Stimulated activated CD4-positive, alpha-beta T cell treated with anti-CD3 and anti-CD28 coated beads, Interleukin-4, amount 100 ng/mL, for 1 hour (primary cell): ENCODE results near the gene ANKRD33.

ENCODE experiments used
- DNase-seq: peaks from one replicate; pipeline ENCODE4 v3.0.0-alpha.2; 2020

The ANKRD33 gene

GRCh38 chr12:51887476-51888315 is at the start of gene ANKRD33:
Gene ANKRD33, plus strand, starts transcription at chr12:51888103. Its CDS starts 84 bp downstream, at chr12:51888187.
- no peak for DNase-seq

- no peak for DNase-seq
Measured at GRCh38 chr12:51838762-51839161, 49.1 kb upstream of the ANKRD33 start.

- DNase-seq: no peak
Measured at GRCh38 chr12:51839310-51839947, 48.5 kb upstream of the ANKRD33 start.

- DNase-seq: no peak
Measured at GRCh38 chr12:51840966-51841365, 46.9 kb upstream of the ANKRD33 start.

- DNase-seq: no peak
Measured at GRCh38 chr12:51841727-51842126, 46.2 kb upstream of the ANKRD33 start.

- DNase-seq: no peak
Measured at GRCh38 chr12:51844854-51845253, 43.0 kb upstream of the ANKRD33 start.

GRCh38 chr12:51845482-51845881 is 42.4 kb upstream of the ANKRD33 start:
- no peak for DNase-seq

GRCh38 chr12:51846271-51846691 is 41.6 kb upstream of the ANKRD33 start:
- no peak for DNase-seq

GRCh38 chr12:51846911-51847642 is 40.8 kb upstream of the ANKRD33 start:
- DNase-seq: peak; percentile 60

GRCh38 chr12:51847643-51848325 is 40.1 kb upstream of the ANKRD33 start:
- DNase-seq: no peak

- no peak for DNase-seq
Measured at GRCh38 chr12:51848326-51848727, 39.6 kb upstream of the ANKRD33 start, which contains the start of gene FIGNL2. Gene FIGNL2, minus strand, starts transcription at chr12:51848718. Its CDS starts 26,305 bp downstream, at chr12:51822413.

GRCh38 chr12:51848841-51849735 is 38.8 kb upstream of the ANKRD33 start:
- no peak for DNase-seq

GRCh38 chr12:51850081-51850964 is 37.6 kb upstream of the ANKRD33 start:
- no peak for DNase-seq

GRCh38 chr12:51850965-51851299 is 37.0 kb upstream of the ANKRD33 start:
- DNase-seq: no peak

GRCh38 chr12:51851413-51852124 is 36.3 kb upstream of the ANKRD33 start:
- DNase-seq: no peak

GRCh38 chr12:51852404-51853137 is 35.3 kb upstream of the ANKRD33 start:
- DNase-seq: no peak

- no peak for DNase-seq
Measured at GRCh38 chr12:51855586-51856428, 32.1 kb upstream of the ANKRD33 start.

GRCh38 chr12:51860986-51861385 is 26.9 kb upstream of the ANKRD33 start:
- DNase-seq: no peak
